Gastrocnemius medialis (tissue), 4 donors: Measurements from ENCODE around the gene KDM5B.

Experiments used
- CTCF ChIP-seq, 5 experiments: fragments of 450-650 bp in 3 of 5; fragments of 200-600 bp in 2 of 5; sonication (generic) in 2 of 5; IDR thresholded peaks in 4 of 5; conservative IDR thresholded peaks in 1 of 5; 1 replicate in 4 of 5; 2 replicates in 1 of 5; pipeline ENCODE4 v1.5.1; 2016 to 2019; ENCODE audit warnings: antibody characterized with exemption in 5 of 5, mild to moderate bottlenecking in 3 of 5, moderate library complexity in 3 of 5
- POLR2A ChIP-seq, 2 donors: fragments of 450-650 bp; IDR thresholded peaks; one replicate each; pipeline ENCODE4 v1.6.1; 2017; ENCODE audit warnings: antibody characterized with exemption in 2 of 2, mild to moderate bottlenecking in 2 of 2, moderate library complexity in 2 of 2

GRCh38 chr1:202835548-202836072, 27.4 kb upstream of the KDM5B start:
- TF ChIP-seq CTCF (IDR thresholded peaks at IDR 0.05 in 4 of 5, conservative IDR thresholded peaks at IDR 0.05 in 1 of 5) (no peak), POLR2A (IDR thresholded peaks at IDR 0.05) (no peak)
